GM18505 (cell line): Measurements from ENCODE around the gene ARF3.

Source experiments
- ATAC-seq: cut with Tn5 transposase; IDR thresholded peaks from one replicate; pipeline ENCODE4 v1.9.1; 2021; ENCODE audit not compliant: unreplicated experiment
- POLR2A ChIP-seq: IDR thresholded peaks from 4 replicates; pipeline ENCODE4 v1.6.1; 2011; ENCODE audit warnings: borderline replicate concordance; ENCODE audit not compliant: insufficient read depth, insufficient read length; ENCODE audit errors: extremely low read depth

The ARF3 gene

DNA sequence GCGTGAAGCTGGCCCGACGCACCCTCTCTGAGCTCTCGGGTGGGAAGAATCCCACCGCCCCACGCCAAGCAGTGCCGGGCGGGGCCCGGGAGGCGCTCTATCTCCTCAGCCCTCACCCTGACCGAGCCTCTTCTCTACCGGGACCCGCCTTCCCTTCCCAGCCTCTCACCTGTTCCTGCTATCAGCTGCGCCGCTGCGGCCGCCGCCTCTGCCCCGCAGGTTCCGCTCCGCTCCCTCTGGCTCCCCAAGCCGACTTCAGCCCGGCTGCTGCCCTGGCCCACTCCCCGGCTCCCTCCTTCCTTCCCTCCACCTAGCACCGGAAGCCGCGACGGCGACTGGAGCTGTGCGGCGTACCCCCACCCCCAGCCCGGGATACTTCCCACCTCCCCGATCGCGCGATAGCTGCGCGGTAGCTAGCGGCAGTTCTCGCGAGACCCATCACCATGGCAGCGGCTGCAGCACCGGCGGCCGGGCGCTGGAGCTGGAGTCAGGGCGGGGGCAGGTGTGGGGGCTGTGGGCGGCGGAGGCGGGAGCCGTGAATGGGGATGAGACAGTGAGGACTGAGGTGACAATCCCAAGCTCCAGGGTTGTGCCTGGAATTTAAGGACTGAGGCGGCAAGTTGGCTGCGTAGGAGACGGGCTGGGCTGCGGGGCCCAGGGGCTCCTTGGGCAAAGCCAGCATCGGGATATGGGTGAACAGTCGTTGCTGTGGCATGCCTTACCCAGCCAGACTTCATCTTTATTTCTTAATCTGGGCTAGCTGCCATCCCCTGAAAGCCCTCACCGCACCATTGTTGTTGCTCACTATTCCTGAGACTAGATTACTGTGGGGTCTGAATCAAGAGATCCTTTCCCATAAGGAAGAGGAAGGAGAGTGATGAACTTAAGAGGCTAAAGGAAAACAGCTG lies at the start of gene ARF3:
TSS of gene ARF3 (minus strand) at position 347 of the 908 bp plus-strand sequence. CDS start 16,392 bp downstream, outside the sequence.
- peak; percentile 89 for ATAC-seq
- TF ChIP-seq POLR2A, result peak; percentile 71

DNA sequence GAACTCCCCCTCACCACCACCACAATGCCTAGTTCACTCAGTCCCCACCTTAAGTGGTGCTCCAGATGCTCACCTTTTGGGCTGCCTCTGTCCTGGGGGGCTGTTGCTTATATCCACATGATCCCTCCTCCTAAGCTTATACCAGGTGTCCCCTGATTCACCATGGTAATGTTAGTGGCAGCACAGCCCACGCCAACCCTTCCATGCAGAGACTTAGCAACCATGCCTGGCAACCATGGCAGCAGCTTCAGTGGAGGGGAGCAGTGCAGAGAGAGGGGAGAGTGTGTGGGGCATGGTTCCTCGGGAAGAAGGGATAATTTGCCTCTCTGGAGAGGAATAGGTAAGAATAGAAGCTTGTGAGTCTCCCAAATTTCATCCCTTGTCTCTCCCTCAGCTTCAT lies 43.1 kb upstream of the ARF3 start:
- no peak for ATAC-seq
- TF ChIP-seq POLR2A, result no peak

DNA sequence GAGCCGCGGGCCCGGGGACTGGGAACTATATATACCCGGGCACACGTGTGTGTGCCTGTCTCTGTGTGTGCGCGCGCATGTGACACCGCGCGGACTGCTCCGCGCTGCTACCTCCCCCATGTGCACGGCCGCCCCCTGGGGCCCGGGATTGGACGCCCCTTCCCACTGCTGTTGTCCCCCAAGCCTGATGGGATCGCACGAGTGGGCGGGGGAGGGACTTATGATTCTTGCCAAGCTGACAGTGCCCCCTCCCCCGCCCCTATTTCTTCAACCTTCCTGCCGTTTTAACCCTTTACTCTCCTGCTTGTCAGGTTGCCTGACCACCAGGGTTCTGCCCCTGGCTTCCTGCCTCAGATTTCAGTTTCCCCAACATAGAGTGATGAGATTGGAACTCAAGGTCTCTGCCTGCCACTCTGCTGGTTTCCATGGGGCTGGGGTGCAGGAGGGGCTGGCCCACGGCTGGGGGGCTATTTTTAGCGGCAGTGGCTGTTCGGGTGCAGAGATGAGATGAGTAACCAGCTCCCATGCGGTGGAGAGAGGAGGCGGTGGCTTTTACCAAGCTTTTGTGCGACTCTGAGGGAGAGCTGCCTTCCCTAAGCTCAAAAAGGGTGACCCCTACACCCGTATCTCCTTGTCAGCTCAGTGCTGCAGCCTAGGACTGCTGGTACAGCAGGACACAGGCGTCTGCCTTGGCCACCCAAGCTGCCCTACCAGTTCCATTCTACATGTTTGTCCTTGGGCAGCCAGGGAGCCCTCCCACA lies 42.3 kb upstream of the ARF3 start, which contains the start of gene DDN:
TSS of gene DDN (minus strand) at position 5 of the 761 bp plus-strand sequence. CDS start 88 bp downstream, outside the sequence.
- ATAC-seq, result no peak
- peak; percentile 57 for TF ChIP-seq POLR2A

DNA sequence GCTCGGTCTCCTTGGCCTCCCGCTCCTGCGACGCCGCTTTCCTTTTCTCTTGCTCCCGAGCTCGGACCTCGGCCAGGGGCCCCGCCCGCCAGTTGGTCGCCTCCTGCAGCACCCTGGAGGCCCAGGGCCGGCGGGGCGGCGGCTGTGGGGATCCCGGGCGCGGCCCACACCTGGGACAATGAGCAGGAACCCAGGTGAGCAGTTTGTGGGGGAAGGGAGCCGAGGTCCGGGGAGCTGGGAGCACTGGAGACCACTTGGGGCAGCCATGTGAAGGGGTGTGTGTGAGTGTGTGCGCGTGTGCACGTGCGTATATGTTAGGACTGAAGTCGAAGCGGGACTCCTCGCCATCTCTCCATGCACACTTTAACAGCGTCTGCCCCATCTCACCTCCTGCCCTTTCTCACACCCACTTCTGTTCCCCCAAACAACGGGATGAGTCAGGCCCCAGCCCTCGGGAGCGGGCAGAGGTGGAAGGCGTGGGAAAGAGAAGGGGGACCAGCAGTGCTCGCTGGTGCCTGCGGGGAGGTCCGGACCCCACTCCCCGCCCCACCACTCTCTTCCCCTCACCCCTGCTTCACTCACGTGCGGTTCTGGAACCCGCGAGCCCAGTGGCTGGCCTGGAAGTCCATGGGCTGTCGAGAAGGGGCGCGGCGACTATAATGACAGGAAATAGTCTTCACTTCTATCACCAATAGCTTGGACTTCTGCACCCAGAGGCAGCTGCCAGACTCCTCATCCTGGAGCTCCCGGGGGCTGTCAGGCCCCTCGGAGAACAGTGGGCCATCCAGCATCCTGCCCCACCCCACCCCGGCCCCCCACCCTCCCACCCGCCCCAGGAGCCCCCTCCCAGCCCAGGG lies 41.4 kb upstream of the ARF3 start:
- no peak for TF ChIP-seq POLR2A
- no peak for ATAC-seq

DNA sequence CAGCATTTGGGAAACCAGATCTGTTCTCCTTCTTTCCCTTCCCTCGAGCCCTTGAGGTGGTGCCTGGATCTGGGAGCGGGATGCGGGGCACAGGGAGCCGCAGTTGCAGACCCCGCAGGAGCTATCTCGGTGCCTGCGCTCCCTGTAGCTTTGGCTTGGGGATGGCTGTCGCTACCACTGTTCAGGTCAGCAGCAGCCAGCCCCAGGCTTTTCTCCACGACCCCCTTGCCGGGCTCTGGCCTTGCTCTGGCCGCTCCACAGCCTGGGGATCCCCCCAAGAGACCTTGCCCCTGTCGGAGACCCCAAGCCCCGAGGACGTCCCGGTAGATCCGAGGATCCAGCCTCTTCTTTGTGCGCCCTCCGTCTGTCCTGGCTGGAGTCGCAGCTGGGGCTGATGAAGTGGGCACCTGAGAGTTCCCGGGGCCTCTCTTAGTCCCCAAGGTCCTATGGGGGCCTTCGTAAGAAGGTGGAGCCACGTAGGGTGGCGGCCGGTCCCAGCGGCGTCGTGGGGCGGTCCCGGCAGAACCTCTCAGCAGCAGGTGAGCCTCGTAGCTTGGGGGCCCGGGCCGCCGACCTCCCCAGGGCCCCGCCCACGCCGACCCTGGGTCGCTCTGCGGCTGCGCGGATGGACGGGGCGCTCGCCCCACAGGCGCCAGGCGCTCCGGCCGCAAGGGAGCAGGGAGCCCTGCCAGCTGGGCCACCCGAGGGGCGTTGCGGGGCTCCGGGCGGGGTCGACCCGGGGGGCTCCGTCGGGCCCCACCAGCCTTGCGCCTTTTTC lies 40.6 kb upstream of the ARF3 start:
- TF ChIP-seq POLR2A, result peak; percentile 44
- no peak for ATAC-seq

DNA sequence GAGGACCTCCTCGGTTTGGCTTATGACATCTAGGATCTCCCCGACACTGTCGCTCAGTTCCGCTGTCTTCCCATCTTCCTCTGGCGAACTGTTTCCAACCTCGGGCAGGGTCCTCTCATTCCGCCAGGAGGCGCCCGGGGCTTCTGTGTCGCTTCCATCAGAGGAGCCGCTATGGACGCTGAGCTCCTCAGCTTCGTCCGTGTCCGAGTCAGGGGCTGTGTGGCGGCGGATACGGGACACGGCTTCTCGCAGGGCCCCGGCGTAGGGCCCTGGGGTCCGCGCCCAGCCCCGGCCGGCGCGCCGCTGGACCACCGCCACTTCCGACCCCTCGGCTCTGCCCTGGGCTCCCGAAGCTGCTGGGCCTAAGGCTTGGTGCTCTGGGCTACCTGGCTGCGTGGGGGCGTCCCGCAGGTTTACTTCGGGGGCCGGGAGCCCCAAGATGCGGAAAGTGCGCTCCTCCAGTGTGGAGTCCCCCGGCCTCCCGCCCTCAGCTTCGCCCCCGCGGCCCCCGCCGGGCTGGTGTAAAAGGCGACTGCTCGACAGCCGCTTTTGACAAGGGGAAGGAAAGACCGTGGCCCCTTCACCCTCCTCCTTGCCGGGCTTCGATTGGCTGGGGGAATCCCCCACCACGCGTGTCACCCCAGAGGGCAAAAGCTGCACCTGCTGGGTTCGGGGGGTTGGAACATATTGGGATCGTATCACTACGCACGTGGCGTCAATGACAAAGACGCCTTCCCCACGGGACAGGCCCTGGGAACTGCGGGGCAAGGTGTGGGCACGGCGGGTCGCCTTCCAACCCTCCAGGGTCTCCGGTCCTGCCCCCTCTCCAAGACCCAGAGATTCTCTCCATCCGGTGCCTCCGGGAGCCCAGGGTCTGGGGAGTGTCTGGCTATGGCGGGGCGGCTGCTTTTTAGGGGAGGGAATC lies 39.8 kb upstream of the ARF3 start:
- TF ChIP-seq POLR2A, result no peak

DNA sequence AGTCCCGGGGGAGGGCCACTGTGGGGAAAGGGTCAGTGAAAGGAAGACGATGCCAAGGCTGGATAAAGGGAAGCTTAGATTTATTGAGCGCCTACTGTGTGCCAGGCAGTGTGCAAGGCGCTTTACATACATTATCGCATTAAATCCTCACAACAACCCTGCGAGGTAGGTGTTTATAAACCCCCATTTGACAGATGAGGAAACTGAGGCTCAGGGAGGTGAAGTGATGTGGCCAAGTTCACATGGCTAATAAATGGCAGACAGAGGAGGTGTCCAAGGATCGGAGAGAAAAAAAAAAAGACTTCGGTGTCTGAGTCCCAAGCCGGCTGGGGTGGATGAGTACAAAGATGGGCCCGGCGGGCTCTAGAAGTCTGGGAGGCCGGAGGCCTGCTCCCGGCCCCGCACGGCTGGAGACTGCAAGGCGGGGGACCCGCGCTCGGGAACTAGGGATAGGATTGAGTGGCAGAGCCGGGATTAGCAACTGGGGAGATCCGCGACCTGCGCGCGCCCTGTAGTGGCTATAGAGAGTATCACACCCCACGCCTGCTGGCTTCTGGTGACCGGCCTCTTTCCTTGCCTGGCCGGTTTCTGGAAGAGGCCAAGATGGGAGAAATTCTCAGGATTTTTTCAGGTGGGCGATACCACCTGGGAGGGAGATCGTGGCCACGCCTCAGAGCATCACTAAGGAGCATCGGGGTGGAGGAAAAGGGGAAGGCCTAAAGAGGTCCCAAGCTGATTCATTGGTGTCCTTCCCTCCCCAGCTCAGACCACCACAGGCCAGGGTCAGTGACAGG lies 38.0 kb upstream of the ARF3 start:
- no peak for ATAC-seq
- no peak for TF ChIP-seq POLR2A

More for the DNA sequence above, 39.8 kb upstream of the ARF3 start:
- no peak for ATAC-seq

DNA sequence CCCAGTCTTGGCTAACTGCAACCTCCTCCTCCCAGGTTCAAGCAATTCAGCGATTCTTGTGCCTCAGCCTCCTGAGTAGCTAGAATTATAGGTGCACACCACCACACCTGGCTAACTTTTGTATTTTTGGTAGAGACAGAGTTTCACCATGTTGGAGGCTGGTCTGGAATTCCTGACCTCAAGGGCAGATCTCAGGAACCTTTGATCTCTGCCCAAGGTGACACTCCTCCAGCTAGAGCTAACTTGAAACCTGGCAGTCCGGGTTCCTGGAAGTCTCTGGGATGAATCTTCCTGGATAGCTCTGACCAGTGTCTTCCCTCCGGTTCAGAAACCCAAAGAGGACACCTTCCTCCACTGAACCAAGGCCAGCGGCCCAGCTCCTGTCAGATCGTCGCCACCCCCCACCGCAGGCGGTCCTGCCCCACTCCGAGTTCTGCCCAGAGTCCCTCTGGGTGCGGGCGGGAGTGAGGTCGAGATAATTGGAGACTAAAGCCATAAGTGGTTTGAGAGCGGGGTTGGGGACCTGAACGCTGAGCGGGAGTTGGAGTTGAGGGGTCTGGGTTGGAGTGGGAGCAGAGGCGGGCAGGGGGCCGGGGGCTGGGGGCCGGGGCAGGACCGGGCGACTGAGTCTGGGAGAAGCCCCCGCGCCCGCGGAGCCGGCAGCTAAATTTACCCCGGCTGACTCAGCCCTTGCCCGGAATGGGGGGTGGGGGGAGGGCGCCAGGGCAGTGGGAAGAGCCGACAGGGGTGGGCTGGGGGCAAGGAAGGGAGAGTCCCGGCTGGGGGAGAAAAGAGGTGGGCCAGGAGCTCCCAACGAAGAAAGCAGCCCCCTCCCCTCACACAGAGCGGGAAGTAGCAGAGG lies 37.2 kb upstream of the ARF3 start:
- ATAC-seq, result no peak

DNA sequence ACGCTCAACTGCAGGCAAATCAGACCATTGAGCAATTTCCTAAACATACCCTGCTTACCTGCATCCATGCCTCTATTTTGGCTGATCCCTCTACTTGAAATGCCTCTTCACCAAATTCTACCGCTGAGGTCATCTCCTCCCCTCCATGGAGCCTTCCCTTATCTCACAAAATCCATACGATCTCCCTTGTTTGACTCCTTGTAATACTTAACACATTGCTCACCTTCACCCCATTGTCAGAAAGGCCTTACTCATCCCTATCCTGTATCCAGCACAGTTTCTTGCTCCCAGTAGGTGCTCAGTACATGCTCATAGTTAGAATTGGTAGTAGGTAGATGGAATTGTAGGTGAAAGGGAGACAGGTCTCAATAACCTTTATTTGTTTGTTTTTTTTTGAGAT lies 36.5 kb upstream of the ARF3 start:
- no peak for ATAC-seq
- TF ChIP-seq POLR2A, result no peak

More for the DNA sequence above, 37.2 kb upstream of the ARF3 start:
- no peak for TF ChIP-seq POLR2A

DNA sequence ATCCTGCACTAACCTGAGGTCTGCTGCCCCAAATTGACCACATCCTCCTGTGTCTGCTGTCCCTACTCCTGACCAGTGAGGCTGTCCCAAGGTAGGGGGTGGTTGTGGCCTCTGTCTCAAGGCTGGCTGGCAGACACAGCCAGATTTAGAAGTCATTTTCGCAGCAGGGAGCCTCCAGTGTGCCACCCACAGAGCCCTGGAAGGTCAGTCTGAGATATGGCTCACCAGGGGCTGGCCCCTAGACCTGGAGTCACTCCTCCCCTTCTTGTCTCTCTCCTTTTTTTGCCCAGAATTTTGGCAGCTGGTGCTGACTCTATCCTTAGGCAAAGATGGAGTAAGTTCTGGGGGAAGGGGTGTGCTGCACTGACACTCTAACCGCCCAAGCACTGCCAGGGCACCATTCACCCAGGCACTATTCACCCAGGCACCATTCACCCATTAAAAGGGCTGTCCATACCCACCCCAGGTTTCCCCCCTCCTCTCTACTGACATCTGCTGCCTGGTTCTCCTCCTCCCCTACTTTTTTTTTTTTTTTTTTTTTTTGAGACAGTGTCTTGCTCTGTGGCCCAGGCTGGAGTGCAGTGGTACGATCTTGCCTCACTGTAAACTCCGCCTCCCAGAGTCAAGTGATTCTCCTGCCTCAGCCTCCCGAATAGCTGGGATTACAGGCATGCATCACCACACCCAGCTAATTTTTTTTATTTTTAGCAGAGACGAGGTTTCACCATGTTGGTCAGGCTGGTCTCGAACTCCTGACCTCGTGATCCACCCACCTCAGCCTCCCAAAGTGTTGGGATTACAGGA lies 34.2 kb upstream of the ARF3 start:
- TF ChIP-seq POLR2A, result no peak
- no peak for ATAC-seq
